Measurements from ENCODE around the gene VOPP1.

VOPP1 gene

GRCh38 chr7:55527307-55527706 is 45.0 kb downstream of the VOPP1 start:
- no peak for DNase-seq (ENCODE audit: insufficient read length, low spot score)
- TF ChIP-seq SPI1 (IDR thresholded peaks at IDR 0.05; ENCODE audit: low read depth, low read length): no peak
- no peak for TF ChIP-seq POLR2AphosphoS5 (IDR thresholded peaks at IDR 0.05; ENCODE audit: low read depth, low read length)
- TF ChIP-seq POU2F2 (IDR thresholded peaks at IDR 0.05; ENCODE audit: low read depth, low read length): no peak
- no peak for TF ChIP-seq POLR2A (IDR thresholded peaks at IDR 0.05; ENCODE audit: low read depth, low read length)
- no peak for TF ChIP-seq TAF1 (IDR thresholded peaks at IDR 0.05; ENCODE audit: low read depth, low read length)
- no peak for TF ChIP-seq PAX5 (IDR thresholded peaks at IDR 0.05; ENCODE audit: insufficient read depth, low read length, severe bottlenecking)
- no peak for FAIRE-seq

GRCh38 chr7:55526770-55527169 is 45.5 kb downstream of the VOPP1 start:
- TF ChIP-seq TAF1 (IDR thresholded peaks at IDR 0.05; ENCODE audit: low read depth, low read length) (no peak), POU2F2 (IDR thresholded peaks at IDR 0.05; ENCODE audit: low read depth, low read length) (no peak), PAX5 (IDR thresholded peaks at IDR 0.05; ENCODE audit: insufficient read depth, low read length, severe bottlenecking) (no peak)
- FAIRE-seq (peak; percentile 84), DNase-seq (ENCODE audit: insufficient read length, low spot score) (no peak)

DNA sequence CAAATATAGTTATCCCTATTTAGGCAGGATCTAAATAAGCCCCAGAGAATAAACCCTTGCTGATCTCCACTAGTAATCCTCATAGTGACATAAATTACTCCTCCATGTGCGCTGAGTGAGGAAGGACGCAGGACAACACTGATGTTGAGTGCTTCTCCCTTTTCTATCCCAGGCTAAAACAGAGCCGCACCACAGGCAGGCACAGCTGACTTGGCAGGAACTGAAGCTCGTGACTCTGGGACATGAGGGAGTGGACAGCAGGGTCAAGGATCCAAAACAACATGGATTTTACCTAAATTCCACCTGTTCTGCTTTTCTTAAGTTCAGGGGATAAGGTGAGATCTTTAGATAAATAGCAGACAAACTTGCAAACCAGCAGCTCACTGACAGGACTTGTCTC is 46.0 kb downstream of the VOPP1 start:
- TF ChIP-seq SPI1 (IDR thresholded peaks at IDR 0.05; ENCODE audit: low read depth, low read length) (no peak), POLR2AphosphoS5 (IDR thresholded peaks at IDR 0.05; ENCODE audit: low read depth, low read length) (no peak), TAF1 (IDR thresholded peaks at IDR 0.05; ENCODE audit: low read depth, low read length) (no peak), POLR2A (IDR thresholded peaks at IDR 0.05; ENCODE audit: low read depth, low read length) (no peak), PAX5 (IDR thresholded peaks at IDR 0.05; ENCODE audit: insufficient read depth, low read length, severe bottlenecking) (no peak), POU2F2 (IDR thresholded peaks at IDR 0.05; ENCODE audit: low read depth, low read length) (no peak)
- DNase-seq (ENCODE audit: insufficient read length, low spot score): no peak
- no peak for FAIRE-seq

DNA sequence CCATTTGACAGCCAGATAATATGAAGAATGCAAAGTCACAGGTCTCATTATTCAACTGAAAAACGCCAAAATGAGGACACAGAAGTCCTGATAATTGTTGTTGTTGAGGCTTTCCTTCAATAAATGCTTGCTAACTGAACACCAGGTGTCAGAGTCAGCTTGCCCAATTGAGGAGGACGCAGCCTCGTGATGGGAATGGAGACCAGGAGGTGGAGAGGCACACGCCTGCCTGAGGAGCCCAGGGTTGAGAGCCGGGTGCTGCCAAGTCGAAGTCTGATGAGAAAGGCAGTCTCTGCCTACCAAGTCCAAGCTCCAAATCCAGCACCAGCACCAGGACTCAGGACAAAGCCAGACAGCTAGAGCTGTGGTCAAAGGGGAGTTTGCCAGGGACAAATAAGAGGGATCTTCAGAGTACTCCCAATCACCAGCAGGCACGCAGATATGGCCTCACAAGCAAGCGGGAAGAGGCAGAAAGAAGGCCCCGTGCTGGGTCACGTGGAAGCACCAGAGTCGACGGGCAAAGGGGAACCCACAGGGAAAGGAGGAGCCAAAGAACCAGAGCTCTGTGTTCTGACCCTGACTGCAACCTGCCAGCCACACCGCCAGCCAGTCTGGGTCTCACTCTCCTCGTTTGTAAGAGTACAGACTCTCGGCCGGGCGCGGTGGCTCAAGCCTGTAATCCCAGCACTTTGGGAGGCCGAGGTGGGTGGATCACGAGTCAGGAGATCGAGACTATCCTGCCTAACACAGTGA is 47.6 kb downstream of the VOPP1 start:
- TF ChIP-seq TAF1 (IDR thresholded peaks at IDR 0.05; ENCODE audit: low read depth, low read length) (no peak), POLR2A (IDR thresholded peaks at IDR 0.05; ENCODE audit: low read depth, low read length) (no peak), SPI1 (IDR thresholded peaks at IDR 0.05; ENCODE audit: low read depth, low read length) (no peak), POLR2AphosphoS5 (IDR thresholded peaks at IDR 0.05; ENCODE audit: low read depth, low read length) (no peak), POU2F2 (IDR thresholded peaks at IDR 0.05; ENCODE audit: low read depth, low read length) (no peak), PAX5 (IDR thresholded peaks at IDR 0.05; ENCODE audit: insufficient read depth, low read length, severe bottlenecking) (no peak)
- FAIRE-seq: peak; percentile 88
- DNase-seq (ENCODE audit: insufficient read length, low spot score): no peak

DNA sequence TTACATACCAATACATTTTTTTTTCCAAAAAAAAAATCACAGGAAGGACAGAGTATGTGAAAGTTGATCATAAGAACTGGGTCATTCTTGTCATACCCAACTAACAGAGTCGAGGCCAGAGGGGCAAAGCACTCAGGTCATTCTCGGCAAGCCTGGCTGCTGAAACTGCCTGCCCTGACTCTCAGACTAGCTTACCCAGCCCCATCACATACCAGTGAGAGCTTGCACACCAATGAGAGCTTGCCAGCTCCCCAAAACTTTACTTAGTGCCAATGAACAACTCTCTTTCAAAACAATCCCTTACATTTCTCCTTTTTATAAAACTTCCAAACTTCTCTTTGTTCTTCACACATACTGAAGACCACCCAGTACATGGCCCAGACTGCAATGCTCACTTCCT is 48.9 kb downstream of the VOPP1 start:
- DNase-seq (ENCODE audit: insufficient read length, low spot score) (no peak), FAIRE-seq (peak; percentile 69)
- no peak for TF ChIP-seq TAF1 (IDR thresholded peaks at IDR 0.05; ENCODE audit: low read depth, low read length)
- no peak for TF ChIP-seq SPI1 (IDR thresholded peaks at IDR 0.05; ENCODE audit: low read depth, low read length)
- TF ChIP-seq POU2F2 (IDR thresholded peaks at IDR 0.05; ENCODE audit: low read depth, low read length): no peak
- no peak for TF ChIP-seq PAX5 (IDR thresholded peaks at IDR 0.05; ENCODE audit: insufficient read depth, low read length, severe bottlenecking)
- no peak for TF ChIP-seq POLR2A (IDR thresholded peaks at IDR 0.05; ENCODE audit: low read depth, low read length)
- no peak for TF ChIP-seq POLR2AphosphoS5 (IDR thresholded peaks at IDR 0.05; ENCODE audit: low read depth, low read length)

DNA sequence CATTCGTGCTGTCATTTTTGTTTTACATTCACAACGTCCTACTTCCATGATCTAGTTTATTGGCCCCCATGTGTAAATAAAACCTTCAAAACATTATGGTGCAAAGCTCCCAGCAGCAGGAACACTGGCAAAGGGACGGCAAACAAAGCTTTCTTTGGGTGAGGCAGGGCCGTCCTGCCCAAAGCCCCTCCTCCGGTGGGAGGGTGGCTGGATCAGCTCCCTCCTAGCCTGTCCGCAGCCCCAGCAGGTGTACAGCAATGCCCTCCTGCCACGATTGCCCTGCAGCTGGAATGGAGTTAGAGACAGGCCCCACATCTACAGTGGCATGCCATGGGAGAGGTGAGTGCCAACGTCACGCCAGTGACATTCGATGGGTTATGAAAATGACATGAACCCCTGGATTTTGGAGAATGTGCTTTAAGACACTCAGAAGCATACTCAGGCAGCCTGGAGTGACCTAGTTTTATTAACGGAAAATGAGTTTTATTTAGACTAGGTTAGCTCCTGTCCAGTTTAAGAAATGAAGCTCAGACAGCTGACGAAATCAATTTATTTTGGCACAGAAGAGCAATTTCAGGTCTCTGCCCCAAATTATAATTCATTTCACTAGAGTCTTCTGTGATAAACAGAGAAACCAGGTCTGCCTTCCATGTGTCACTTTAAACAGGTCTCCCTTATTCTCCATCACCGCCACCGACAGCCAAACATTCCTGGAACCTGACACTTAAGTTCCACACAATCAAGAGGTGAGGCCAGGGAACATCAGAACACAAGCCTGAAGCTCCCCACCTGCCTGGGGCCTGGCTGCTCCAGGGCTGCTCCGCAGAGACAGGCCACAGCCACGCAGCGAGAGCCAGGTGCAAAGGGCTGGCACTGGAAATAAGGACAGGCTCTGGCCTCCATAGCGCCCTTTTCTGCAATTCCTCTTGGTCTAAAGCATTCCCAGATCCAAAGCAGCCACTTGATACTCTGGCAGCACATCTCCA is 50.1 kb downstream of the VOPP1 start:
- TF ChIP-seq POLR2AphosphoS5 (IDR thresholded peaks at IDR 0.05; ENCODE audit: low read depth, low read length): no peak
- no peak for TF ChIP-seq POU2F2 (IDR thresholded peaks at IDR 0.05; ENCODE audit: low read depth, low read length)
- no peak for TF ChIP-seq POLR2A (IDR thresholded peaks at IDR 0.05; ENCODE audit: low read depth, low read length)
- no peak for TF ChIP-seq SPI1 (IDR thresholded peaks at IDR 0.05; ENCODE audit: low read depth, low read length)
- no peak for TF ChIP-seq TAF1 (IDR thresholded peaks at IDR 0.05; ENCODE audit: low read depth, low read length)
- DNase-seq (ENCODE audit: insufficient read length, low spot score) (no peak), FAIRE-seq (no peak)

- DNase-seq (ENCODE audit: insufficient read length, low spot score) (no peak), FAIRE-seq (no peak)
- TF ChIP-seq POLR2A (IDR thresholded peaks at IDR 0.05; ENCODE audit: low read depth, low read length) (no peak), PAX5 (IDR thresholded peaks at IDR 0.05; ENCODE audit: insufficient read depth, low read length, severe bottlenecking) (no peak), TAF1 (IDR thresholded peaks at IDR 0.05; ENCODE audit: low read depth, low read length) (no peak), POLR2AphosphoS5 (IDR thresholded peaks at IDR 0.05; ENCODE audit: low read depth, low read length) (no peak), POU2F2 (IDR thresholded peaks at IDR 0.05; ENCODE audit: low read depth, low read length) (no peak), SPI1 (IDR thresholded peaks at IDR 0.05; ENCODE audit: low read depth, low read length) (no peak)
Observed at GRCh38 chr7:55521512-55521911, 50.8 kb downstream of the VOPP1 start.

DNA sequence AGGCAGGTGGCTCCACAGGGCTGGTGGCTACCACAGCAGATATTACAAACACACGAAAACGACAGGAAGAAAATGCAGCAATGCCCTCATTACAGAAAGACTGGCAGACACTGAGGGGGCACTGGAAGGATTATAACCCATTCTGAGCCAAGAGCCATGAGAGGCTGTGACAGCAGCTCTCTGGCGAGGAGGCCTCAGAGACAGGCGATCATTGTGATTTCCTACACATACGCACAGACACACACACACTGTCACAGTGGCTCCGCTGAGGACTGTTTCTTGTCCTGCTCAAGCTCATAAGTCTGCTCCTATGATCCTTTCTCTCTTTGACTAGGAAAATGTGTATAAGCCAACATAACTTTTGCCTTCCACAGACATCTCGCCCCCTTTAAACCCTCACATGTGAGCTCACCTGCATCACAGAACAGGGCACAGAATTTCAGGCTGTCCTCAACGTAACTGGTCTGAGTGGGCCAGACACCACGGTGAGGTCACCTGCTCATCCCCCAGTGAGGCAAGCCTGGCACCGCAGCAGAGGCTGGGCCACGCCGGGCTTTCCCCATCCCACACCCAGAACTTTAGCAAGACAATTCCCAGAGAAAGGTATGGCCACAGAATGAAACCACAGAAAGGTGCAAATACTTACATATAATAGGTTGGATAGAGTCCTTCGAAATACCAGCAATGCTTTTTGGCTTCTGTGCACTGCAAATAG is 51.7 kb downstream of the VOPP1 start:
- no peak for FAIRE-seq
- TF ChIP-seq PAX5 (IDR thresholded peaks at IDR 0.05; ENCODE audit: insufficient read depth, low read length, severe bottlenecking) (no peak), POU2F2 (IDR thresholded peaks at IDR 0.05; ENCODE audit: low read depth, low read length) (no peak), POLR2AphosphoS5 (IDR thresholded peaks at IDR 0.05; ENCODE audit: low read depth, low read length) (no peak), TAF1 (IDR thresholded peaks at IDR 0.05; ENCODE audit: low read depth, low read length) (no peak), SPI1 (IDR thresholded peaks at IDR 0.05; ENCODE audit: low read depth, low read length) (no peak)

DNA sequence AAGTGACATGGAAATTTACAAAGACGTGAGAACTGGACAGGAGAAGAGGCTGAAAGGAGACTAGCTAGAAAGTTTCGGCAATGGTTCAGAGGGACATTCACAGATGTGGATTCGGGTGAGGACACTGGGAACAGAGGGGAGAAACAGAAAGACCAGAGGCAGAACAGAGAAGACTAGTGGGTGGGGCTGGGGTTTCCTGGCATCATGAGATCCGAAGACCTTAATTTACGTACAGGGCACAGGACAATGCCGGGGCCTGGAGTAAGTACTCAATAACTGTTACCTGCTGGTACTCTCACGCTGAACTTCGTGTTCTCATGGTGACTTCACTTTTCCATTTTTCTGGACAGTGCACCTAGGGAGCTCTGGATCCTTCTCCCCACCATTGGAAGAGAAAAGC is 53.5 kb downstream of the VOPP1 start:
- TF ChIP-seq TAF1 (IDR thresholded peaks at IDR 0.05; ENCODE audit: low read depth, low read length) (no peak), PAX5 (IDR thresholded peaks at IDR 0.05; ENCODE audit: insufficient read depth, low read length, severe bottlenecking) (no peak), SPI1 (IDR thresholded peaks at IDR 0.05; ENCODE audit: low read depth, low read length) (no peak), POU2F2 (IDR thresholded peaks at IDR 0.05; ENCODE audit: low read depth, low read length) (no peak), POLR2AphosphoS5 (IDR thresholded peaks at IDR 0.05; ENCODE audit: low read depth, low read length) (no peak), POLR2A (IDR thresholded peaks at IDR 0.05; ENCODE audit: low read depth, low read length) (no peak)
- FAIRE-seq (no peak), DNase-seq (ENCODE audit: insufficient read length, low spot score) (no peak)

More for the DNA sequence above, 51.7 kb downstream of the VOPP1 start:
- no peak for DNase-seq (ENCODE audit: insufficient read length, low spot score)
